Thyroid gland (tissue), 4 donors: ENCODE data around the gene DLD.

ENCODE experiments used
- POLR2A ChIP-seq, 2 donors: fragments of 450-650 bp; IDR thresholded peaks; one replicate each; pipeline ENCODE4 v1.6.1; 2017; ENCODE audit warnings: antibody characterized with exemption in 2 of 2, mild to moderate bottlenecking in 2 of 2, moderate library complexity in 1 of 2
- TF ChIP-seq, protein P1 (sequence below), 6 experiments: fragments of 200-600 bp in 3 of 6; fragments of 450-650 bp in 3 of 6; sonication (generic) in 3 of 6; IDR thresholded peaks; one replicate each; pipeline ENCODE4 v1.5.1; 2016 to 2019; ENCODE audit warnings: antibody characterized with exemption in 6 of 6, mild to moderate bottlenecking in 2 of 6, inconsistent platforms in 1 of 6, moderate library complexity in 1 of 6

DNA sequence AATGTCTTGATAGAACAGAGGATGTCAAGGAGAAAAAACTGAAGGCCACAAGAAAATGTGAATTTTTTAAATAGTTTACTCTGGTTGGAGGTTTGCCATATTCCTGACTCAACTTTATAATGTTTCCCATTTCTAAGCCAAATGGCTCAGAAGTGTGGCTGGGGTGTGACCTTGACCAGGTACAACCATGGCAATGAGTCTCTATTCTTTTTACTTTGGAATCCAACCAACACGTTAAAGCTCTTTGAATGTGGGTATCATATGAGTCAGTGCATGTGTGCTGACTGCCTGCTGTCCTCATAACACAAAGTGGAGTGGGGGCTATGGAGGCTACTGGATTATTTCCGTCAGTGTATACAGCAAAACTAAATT is 33.5 kb upstream of the DLD start:
- TF ChIP-seq, protein P1, sequence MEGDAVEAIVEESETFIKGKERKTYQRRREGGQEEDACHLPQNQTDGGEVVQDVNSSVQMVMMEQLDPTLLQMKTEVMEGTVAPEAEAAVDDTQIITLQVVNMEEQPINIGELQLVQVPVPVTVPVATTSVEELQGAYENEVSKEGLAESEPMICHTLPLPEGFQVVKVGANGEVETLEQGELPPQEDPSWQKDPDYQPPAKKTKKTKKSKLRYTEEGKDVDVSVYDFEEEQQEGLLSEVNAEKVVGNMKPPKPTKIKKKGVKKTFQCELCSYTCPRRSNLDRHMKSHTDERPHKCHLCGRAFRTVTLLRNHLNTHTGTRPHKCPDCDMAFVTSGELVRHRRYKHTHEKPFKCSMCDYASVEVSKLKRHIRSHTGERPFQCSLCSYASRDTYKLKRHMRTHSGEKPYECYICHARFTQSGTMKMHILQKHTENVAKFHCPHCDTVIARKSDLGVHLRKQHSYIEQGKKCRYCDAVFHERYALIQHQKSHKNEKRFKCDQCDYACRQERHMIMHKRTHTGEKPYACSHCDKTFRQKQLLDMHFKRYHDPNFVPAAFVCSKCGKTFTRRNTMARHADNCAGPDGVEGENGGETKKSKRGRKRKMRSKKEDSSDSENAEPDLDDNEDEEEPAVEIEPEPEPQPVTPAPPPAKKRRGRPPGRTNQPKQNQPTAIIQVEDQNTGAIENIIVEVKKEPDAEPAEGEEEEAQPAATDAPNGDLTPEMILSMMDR (IDR thresholded peaks at IDR 0.05), result no peak
- TF ChIP-seq POLR2A (IDR thresholded peaks at IDR 0.05), result no peak
